PC-3 (cell line): Measurements from ENCODE around the gene HSD3B2.

Source experiments
- CTCF ChIP-seq: fragments of 300-600 bp; sonication (generic); conservative IDR thresholded peaks from 2 replicates; pipeline ENCODE4 v1.5.1; 2017; ENCODE audit warnings: antibody characterized with exemption, low read depth, mild to moderate bottlenecking, low read length
- EZH2phosphoT487 ChIP-seq: fragments of 300-600 bp; sonication (generic); IDR thresholded peaks from 2 replicates; pipeline ENCODE4 v1.6.1; 2018; ENCODE audit warnings: mild to moderate bottlenecking, antibody characterized with exemption, low read length, borderline replicate concordance

- TF ChIP-seq CTCF (no peak), EZH2phosphoT487 (no peak)
These were observed 26.5 kb upstream of the HSD3B2 start for GRCh38 chr1:119388450-119388849.
